Uterus (tissue), 4 donors: ENCODE measurements around the gene TNFAIP6. TPM values are rescaled to one million over a fixed set of nuclear protein-coding genes. Genes with fewer than 3 reads are reported as not detected.

Source experiments
- DNase-seq, 2 donors: peaks; one replicate each; pipeline ENCODE4 v3.0.0-alpha.2; 2019 to 2020
- H3K27ac ChIP-seq, 2 donors: fragments of 200-600 bp; sonication (generic); 1 replicate in 1 of 2; 2 replicates in 1 of 2; pipeline ENCODE4 v1.5.1; 2016 to 2018
- H3K27me3 ChIP-seq, 2 donors: fragments of 200-600 bp; sonication (generic); one replicate each; pipeline ENCODE4 v1.5.1; 2018 to 2019; ENCODE audit warnings: control low read depth in 1 of 2
- H3K36me3 ChIP-seq, 2 donors: fragments of 200-600 bp; sonication (generic); one replicate each; pipeline ENCODE4 v1.5.1; 2019; ENCODE audit warnings: control low read depth in 1 of 2
- H3K4me1 ChIP-seq, 2 donors: fragments of 200-600 bp; sonication (generic); one replicate each; pipeline ENCODE4 v1.5.1; 2018 to 2019; ENCODE audit warnings: control low read depth in 1 of 2
- H3K4me3 ChIP-seq, 2 donors: fragments of 200-600 bp; sonication (generic); 1 replicate in 1 of 2; 2 replicates in 1 of 2; pipeline ENCODE4 v1.5.1; 2018 to 2019; ENCODE audit warnings: mild to moderate bottlenecking in 1 of 2
- H3K9me3 ChIP-seq, 2 donors: fragments of 200-600 bp; sonication (generic); one replicate each; pipeline ENCODE4 v1.5.1; 2019; ENCODE audit warnings: control low read depth in 1 of 2
- CTCF ChIP-seq, 4 experiments: fragments of 200-600 bp in 2 of 4; fragments of 450-650 bp in 2 of 4; sonication (generic) in 2 of 4; IDR thresholded peaks; one replicate each; pipeline ENCODE4 v1.5.1; 2016 to 2019; ENCODE audit warnings: antibody characterized with exemption in 4 of 4, mild to moderate bottlenecking in 2 of 4, moderate library complexity in 1 of 4
- POLR2A ChIP-seq, 2 donors: fragments of 450-650 bp; IDR thresholded peaks; one replicate each; pipeline ENCODE4 v1.6.1; 2016; ENCODE audit warnings: antibody characterized with exemption in 2 of 2, mild to moderate bottlenecking in 1 of 2, moderate library complexity in 1 of 2
- intact Hi-C: fragments of 100-400 bp; cut with DNase I; formaldehyde crosslinking; loops from one replicate; pipeline ENCODE4 v1.15.1; 2023; ENCODE audit warnings: low total_unique reads
- total RNA-seq, 4 donors: library from RNA; depleted of rRNA in 3 of 4; stranded (reverse); fragments of >200 nt in 3 of 4; gene quantifications; one replicate each; pipeline versions ENCODE4 v1.1.0 to v1.2.4, GENCODE V29; 2014 to 2023
- donor health status: DM: yes; HTN: yes; CAD: no.

Gene TNFAIP6
- total RNA-seq, 4 donors from 2014 or later, result 0.88 to 3.2 (median 1.6) TPM

GRCh38 chr2:151350579-151351195, 6.7 kb upstream of the TNFAIP6 start:
- no peak for TF ChIP-seq CTCF (IDR thresholded peaks at IDR 0.05)
- no peaks in the 10 kb centered on the region for H3K36me3 ChIP-seq
- DNase-seq, result no peak
- H3K4me1 ChIP-seq, result no peaks in the 10 kb centered on the region
- no peak overlapping the region for H3K4me3 ChIP-seq
- H3K27ac ChIP-seq, result no peak overlapping the region
- intact Hi-C loops, result no loop called here
- H3K9me3 ChIP-seq, result no peaks in the 10 kb centered on the region
- H3K27me3 ChIP-seq, result no peaks in the 10 kb centered on the region

GRCh38 chr2:151353995-151354394, 3.4 kb upstream of the TNFAIP6 start:
- H3K27ac ChIP-seq, result no peak overlapping the region
- no peaks in the 10 kb centered on the region for H3K36me3 ChIP-seq
- no peaks in the 10 kb centered on the region for H3K4me1 ChIP-seq
- intact Hi-C loops, result no loop called here
- no peaks in the 10 kb centered on the region for H3K9me3 ChIP-seq
- TF ChIP-seq POLR2A (IDR thresholded peaks at IDR 0.05) (no peak), CTCF (IDR thresholded peaks at IDR 0.05) (no peak)
- H3K27me3 ChIP-seq, result no peaks in the 10 kb centered on the region
- no peak overlapping the region for H3K4me3 ChIP-seq
- no peak for DNase-seq

GRCh38 chr2:151354807-151355206, 2.6 kb upstream of the TNFAIP6 start:
- H3K9me3 ChIP-seq, result no peaks in the 10 kb centered on the region
- no peaks in the 10 kb centered on the region for H3K36me3 ChIP-seq
- H3K4me3 ChIP-seq, result no peak overlapping the region
- no peaks in the 10 kb centered on the region for H3K4me1 ChIP-seq
- no peaks in the 10 kb centered on the region for H3K27me3 ChIP-seq
- no peak for DNase-seq
- intact Hi-C loops, result no loop called here
- no peak for TF ChIP-seq CTCF (IDR thresholded peaks at IDR 0.05)
- no peak for TF ChIP-seq POLR2A (IDR thresholded peaks at IDR 0.05)
- no peak overlapping the region for H3K27ac ChIP-seq

GRCh38 chr2:151358166-151358970, 976 bp downstream of the TNFAIP6 start:
- Histone ChIP-seq H3K4me3 (no peak overlapping the region), H3K4me1 (no peaks in the 10 kb centered on the region), H3K36me3 (no peaks in the 10 kb centered on the region), H3K27ac (peak overlapping the region in 1 of 2 donors; percentile 54), H3K9me3 (no peaks in the 10 kb centered on the region), H3K27me3 (no peaks in the 10 kb centered on the region)
- no peak for DNase-seq
- intact Hi-C loops, result no loop called here
- TF ChIP-seq CTCF (IDR thresholded peaks at IDR 0.05), result no peak

- no peaks in the 10 kb centered on the region for H3K27me3 ChIP-seq
- H3K27ac ChIP-seq, result no peak overlapping the region
- DNase-seq, result no peak
- no peaks in the 10 kb centered on the region for H3K4me1 ChIP-seq
- TF ChIP-seq POLR2A (IDR thresholded peaks at IDR 0.05) (no peak), CTCF (IDR thresholded peaks at IDR 0.05) (no peak)
- no peaks in the 10 kb centered on the region for H3K36me3 ChIP-seq
- intact Hi-C loops, result no loop called here
- no peaks in the 10 kb centered on the region for H3K9me3 ChIP-seq
- H3K4me3 ChIP-seq, result no peak overlapping the region
Observed at GRCh38 chr2:151359768-151360461, 2.5 kb downstream of the TNFAIP6 start.
